Mononuclear cell (primary cell): ENCODE measurements around the gene GOLGA5. TPM values are rescaled to one million over a fixed set of nuclear protein-coding genes. Genes with fewer than 3 reads are reported as not detected.

ENCODE experiments used
- H3K27me3 ChIP-seq: 2 replicates; pipeline ENCODE4 v1.6.0; 2011; ENCODE audit warnings: low read length, control low read depth; ENCODE audit not compliant: insufficient read depth
- H3K4me1 ChIP-seq: 2 replicates; pipeline ENCODE4 v1.5.1; 2011; ENCODE audit warnings: mild to moderate bottlenecking, low read length, control low read depth; ENCODE audit not compliant: insufficient read depth
- H3K4me3 ChIP-seq: 2 replicates; pipeline ENCODE4 v1.5.1; 2011; ENCODE audit warnings: mild to moderate bottlenecking, low read length, moderate library complexity
- H3K9me3 ChIP-seq: 2 replicates; pipeline ENCODE4 v1.5.1; 2011; ENCODE audit warnings: low read depth, mild to moderate bottlenecking, control low read depth, low read length
- total RNA-seq: library from RNA; depleted of rRNA; stranded (reverse); fragments of >200 nt; gene quantifications from one replicate; pipeline ENCODE4 v1.2.3, GENCODE V29; 2012

The GOLGA5 gene
- total RNA-seq, 1 donor = 11.1 TPM

DNA sequence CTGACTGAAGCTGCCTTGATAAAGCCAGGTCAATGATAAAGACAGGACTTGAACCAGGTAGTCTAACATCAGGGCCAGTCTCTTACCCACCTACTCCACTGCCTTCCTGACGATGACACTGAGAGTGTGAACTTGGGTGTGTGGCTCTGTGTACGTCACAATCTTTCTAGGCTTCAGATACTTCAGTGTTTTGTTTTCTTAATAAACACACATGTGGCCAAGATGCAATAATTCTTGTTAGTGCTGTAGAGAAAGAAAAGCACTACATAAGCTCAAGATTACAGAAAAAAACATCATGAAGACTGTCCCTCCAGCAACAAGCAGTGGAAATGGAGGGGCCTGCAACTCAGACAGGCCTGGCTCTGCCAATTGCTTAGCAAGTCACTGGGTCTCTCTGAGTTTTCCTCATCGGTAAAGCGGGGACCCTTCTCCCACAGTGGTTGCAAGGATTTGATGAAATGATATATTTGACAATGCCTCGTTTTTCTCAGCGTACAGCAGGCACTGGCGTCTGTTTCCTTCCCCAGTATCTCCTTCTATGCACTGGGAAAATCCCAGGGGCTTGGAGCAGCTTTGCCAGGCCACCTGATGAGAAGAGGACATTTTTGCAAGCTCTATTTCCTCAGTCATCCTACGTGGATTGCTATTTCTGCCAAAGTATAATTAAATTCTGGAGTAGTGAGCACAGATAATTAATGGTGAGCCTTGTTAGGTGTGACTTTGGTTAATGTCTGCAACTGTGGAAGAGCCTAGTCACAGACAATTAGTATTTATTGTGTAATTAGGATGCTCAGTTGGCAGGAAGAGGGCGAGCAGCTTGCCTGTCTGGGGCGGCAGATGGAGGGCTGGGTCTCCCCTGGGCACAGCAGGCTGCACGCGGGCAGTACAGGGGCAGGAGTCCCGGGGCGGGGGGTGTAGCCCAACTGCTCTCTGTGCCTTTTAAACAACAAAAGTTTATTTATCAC is 73.1 kb downstream of the GOLGA5 start:
- no peaks in the 10 kb centered on the region for H3K4me1 ChIP-seq
- no peaks in the 10 kb centered on the region for H3K9me3 ChIP-seq
- H3K27me3 ChIP-seq = no peaks in the 10 kb centered on the region
- no peak overlapping the region for H3K4me3 ChIP-seq

GRCh38 chr14:92874962-92875661 is 81.0 kb downstream of the GOLGA5 start:
- Histone ChIP-seq H3K4me3 (no peak overlapping the region), H3K4me1 (no peaks in the 10 kb centered on the region), H3K9me3 (no peaks in the 10 kb centered on the region), H3K27me3 (peaks cover 7% of the 10 kb centered on the region)

DNA sequence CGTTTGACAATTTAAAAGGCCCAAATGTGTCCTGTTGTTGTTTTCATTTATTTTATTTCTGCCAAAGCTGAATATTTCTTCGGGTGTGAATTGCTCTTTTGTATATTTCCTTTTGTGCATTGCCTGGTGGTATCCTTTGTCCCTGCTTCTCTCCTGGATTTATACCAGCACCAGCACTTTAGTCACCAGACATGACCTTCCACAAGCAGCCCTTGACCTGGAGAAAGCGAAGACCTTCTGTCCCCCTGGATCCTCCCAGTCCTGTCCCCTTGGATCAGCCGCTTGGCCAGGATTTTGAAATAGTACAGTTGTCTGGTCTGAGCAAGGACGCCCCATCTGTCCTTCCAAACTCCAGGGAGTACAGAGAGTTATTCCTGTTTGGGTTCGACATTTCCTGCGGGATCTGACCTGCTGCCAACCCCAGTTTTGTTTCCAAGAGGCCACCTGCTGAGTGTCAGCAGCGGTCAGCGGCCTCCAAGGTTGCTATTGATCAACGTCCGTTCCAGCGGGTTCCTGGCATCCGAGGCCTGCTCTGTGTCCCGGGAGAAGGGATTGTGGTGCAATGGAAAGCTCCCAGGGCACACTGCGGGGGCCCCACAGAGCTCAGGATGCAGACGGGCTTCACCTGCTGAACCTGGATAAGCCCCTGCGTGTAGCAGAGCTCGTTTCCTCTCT is 83.8 kb downstream of the GOLGA5 start:
- no peak overlapping the region for H3K4me3 ChIP-seq
- peaks cover 7% of the 10 kb centered on the region for H3K27me3 ChIP-seq
- H3K4me1 ChIP-seq = no peaks in the 10 kb centered on the region

DNA sequence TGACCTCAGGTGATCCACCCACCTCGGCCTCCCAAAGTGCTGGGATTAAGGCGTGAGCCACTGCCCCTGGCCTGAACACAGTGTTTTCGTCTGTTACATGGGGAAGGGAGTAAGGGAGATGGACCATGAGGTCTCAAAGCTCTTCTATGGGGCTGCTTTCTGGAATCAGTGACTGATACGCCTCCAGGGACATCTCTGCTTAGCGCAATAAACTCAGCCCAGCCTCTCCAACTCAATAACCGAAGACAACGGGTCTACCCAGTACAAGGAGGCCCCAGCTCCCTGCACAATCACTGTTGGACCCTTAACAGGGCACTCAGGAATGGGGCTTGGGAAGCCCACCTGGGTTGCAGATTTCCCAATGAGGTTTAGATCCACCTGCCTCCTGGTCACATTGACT is 86.2 kb downstream of the GOLGA5 start:
- Histone ChIP-seq H3K4me3 (no peak overlapping the region), H3K27me3 (peaks cover 7% of the 10 kb centered on the region), H3K4me1 (no peaks in the 10 kb centered on the region), H3K9me3 (no peaks in the 10 kb centered on the region)

More for the DNA sequence above, 83.8 kb downstream of the GOLGA5 start:
- no peaks in the 10 kb centered on the region for H3K9me3 ChIP-seq

GRCh38 chr14:92880851-92881250 is 86.7 kb downstream of the GOLGA5 start:
- Histone ChIP-seq H3K27me3 (peaks cover 7% of the 10 kb centered on the region), H3K9me3 (no peaks in the 10 kb centered on the region), H3K4me3 (no peak overlapping the region), H3K4me1 (no peaks in the 10 kb centered on the region)

DNA sequence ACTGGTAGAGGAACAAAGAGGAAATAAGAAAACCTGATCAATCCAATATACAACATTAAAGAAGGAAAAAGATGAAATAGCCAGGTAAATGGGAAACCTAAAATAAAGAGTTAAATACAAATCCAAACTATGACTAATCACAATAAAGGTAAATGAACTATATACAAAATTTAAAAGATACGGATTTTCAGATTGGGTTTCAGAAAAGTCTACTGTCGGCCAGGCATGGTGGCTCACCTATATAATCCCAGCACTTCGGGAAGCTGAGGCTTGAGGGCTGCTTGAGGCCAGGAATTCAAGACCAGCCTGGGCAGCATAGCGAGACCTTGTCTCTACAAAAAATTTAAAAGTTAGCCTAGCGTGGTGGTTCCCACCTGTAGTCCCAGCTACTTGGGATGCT is 89.0 kb downstream of the GOLGA5 start:
- no peaks in the 10 kb centered on the region for H3K4me1 ChIP-seq
- H3K27me3 ChIP-seq = peaks cover 7% of the 10 kb centered on the region
- H3K4me3 ChIP-seq = no peak overlapping the region
- H3K9me3 ChIP-seq = no peaks in the 10 kb centered on the region

DNA sequence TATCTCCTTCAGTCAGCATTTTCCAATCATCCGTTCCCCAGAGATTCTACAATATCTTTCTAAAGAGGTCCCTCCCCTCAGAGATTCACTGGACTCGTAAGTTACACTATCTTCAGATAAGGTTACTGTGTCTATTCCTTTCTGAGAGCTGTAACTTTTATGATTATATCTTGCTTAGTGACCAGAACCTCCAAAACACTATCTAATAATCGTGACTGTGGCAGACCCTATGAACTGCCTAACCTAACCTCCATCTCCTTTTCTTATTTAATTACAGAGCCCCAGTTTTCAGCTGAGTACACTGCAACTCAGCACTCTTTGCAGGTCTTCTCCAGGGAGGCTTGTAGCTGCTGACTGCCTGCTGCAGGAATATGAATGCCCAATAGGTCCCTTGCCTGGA is 90.3 kb downstream of the GOLGA5 start:
- H3K4me1 ChIP-seq = no peaks in the 10 kb centered on the region
- no peaks in the 10 kb centered on the region for H3K9me3 ChIP-seq
- H3K4me3 ChIP-seq = no peak overlapping the region
- H3K27me3 ChIP-seq = peaks cover 4% of the 10 kb centered on the region

- Histone ChIP-seq H3K4me3 (no peak overlapping the region), H3K4me1 (no peaks in the 10 kb centered on the region), H3K9me3 (no peaks in the 10 kb centered on the region), H3K27me3 (no peaks in the 10 kb centered on the region)
Measured at GRCh38 chr14:92885279-92886061, 91.4 kb downstream of the GOLGA5 start.

GRCh38 chr14:92886337-92886736 is 92.2 kb downstream of the GOLGA5 start:
- Histone ChIP-seq H3K9me3 (no peaks in the 10 kb centered on the region), H3K27me3 (no peaks in the 10 kb centered on the region), H3K4me1 (no peaks in the 10 kb centered on the region), H3K4me3 (no peak overlapping the region)

DNA sequence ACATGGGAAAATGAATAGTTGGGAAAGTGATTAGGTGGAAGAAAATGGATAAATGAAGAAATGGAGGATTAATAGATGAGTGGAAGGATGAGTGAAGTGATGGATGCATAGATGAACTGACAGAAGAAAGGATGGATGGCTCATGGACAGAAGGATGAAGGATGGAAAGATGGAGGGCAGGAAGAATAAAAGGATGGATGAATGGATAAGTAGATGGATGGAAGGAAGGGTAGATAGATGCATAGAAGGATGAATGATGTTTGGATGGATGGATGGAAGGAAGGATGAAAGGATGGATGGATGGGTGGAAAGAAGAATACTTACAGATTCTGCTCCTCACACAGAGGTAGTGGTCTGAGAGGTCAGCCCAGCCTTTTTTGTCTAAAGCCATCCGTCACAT is 93.1 kb downstream of the GOLGA5 start:
- H3K27me3 ChIP-seq = no peaks in the 10 kb centered on the region
- no peak overlapping the region for H3K4me3 ChIP-seq
- H3K9me3 ChIP-seq = no peaks in the 10 kb centered on the region
- H3K4me1 ChIP-seq = no peaks in the 10 kb centered on the region

GRCh38 chr14:92888896-92889295 is 94.8 kb downstream of the GOLGA5 start:
- H3K4me1 ChIP-seq = no peaks in the 10 kb centered on the region
- peaks cover 8% of the 10 kb centered on the region for H3K9me3 ChIP-seq
- no peak overlapping the region for H3K4me3 ChIP-seq
- no peaks in the 10 kb centered on the region for H3K27me3 ChIP-seq

Other genes starting within 250 kb of the GOLGA5 start
- gene LGMN, start 45.7 kb upstream of the GOLGA5 start, total RNA-seq = 8.4 TPM
- gene CHGA, start 128.8 kb downstream of the GOLGA5 start, total RNA-seq = not detected